GM19324 (cell line): ENCODE measurements around the gene CD79A.

Experiments
- ATAC-seq: cut with Tn5 transposase; IDR thresholded peaks from one replicate; pipeline ENCODE4 v1.9.1; 2021; ENCODE audit warnings: mild to moderate bottlenecking, moderate library complexity; ENCODE audit not compliant: unreplicated experiment, low FRiP score

The CD79A gene

DNA sequence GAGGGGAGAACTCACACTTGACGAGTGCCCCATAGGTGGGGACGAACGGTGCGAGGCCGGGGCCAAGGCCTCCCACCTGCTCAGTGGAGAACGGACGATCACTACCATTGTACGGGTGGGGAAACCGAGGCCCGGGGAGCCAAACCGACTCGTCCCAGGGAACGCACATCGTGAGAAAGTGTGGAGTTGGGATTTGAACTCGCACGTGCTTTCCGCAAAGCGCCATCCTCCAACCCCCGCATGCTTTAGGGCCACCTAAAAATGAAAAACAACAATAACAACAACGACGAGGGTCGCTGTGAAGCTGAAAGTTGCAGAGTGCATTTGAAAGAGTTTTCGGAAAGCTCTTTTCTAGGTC lies 6.4 kb downstream of the CD79A start:
- peak; percentile 8 for ATAC-seq

DNA sequence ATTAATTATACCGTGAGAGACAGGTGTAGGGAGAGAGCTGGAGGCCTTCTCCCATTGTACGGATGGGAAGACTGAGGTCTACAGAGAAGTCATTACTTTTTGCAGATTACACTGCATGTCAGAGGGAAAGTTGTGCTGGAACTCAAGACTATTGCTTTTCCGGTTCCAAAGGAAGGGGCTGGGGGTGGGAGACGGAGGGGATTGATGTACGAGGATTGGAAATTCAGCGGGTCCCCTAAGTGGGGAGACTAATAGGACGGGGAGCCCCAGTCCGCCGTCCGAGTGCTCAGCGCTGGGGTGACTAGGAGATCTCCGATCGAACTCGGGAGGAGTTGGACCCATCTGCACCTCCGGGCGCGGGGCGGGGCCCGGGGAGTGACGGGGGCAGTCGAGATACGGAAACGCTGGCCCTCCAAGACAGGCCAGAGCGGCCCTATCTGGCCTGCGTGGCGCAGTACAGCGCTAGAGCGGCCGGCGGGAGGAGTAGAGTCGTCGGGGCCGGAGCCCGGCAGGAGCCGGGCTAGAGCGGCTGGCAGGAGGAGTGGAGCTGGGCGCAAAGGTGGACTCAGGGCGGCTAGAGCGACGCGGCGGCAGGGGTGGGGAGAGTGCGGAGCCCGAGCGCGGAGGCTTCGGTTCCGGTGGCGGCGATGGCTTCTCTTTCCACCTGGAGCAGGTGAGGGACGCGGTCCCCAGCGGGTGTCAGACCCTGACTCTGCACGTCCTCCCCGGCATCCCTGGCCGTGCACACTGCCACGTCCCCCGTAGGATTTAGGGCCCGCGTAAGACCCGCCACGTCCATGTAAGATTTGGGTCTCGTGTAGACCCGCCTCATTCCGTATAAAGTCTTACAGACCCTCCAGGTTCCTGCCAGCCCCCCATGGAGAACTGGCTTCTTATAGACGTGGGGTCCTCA lies 7.0 kb downstream of the CD79A start:
- ATAC-seq, result peak; percentile 76

DNA sequence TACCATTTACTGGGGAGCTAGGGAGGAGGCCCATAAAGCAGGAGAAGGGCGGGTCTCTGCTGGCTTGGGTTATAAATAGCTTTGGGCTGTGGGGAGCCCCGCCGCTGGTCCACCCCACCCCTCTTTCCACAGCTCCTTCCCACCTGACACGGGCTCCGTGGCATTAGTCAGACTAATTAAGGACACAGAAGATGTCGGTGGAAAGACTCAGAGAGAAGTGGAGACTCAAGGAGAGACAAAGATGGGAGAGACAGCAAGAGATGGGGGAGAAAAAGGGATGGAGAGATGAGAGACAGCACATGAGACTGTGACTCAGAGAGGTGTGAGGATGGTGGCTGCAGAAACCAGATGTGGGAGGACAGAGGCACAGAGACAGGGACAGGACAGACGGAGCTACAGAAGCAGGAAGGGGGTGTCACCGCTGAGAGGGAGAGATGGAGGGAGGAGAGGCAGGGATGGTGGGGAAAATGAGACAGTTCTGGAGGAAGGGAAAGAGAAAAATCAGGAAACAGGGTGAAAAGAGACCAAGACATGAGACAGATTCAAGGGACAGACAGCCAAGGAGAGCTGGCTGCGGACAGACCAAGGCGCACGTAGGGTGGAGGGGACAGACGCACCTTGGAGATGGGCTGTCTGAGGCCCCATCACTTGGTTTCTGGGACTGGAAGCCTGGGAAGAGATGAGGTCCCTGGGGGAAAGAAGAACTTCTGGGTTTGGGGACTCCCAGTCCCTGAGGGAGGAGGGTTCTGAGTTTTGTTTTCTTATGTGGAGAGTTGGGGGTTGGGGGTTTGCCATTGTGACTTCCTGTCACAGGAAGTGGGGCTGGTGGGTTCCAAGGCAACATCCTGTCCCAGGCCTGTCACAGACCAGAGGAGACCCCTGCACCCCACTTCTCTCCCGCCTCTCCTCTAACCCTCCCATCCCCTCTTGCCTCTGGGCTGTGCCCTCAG lies 10.0 kb downstream of the CD79A start:
- ATAC-seq, result no peak

DNA sequence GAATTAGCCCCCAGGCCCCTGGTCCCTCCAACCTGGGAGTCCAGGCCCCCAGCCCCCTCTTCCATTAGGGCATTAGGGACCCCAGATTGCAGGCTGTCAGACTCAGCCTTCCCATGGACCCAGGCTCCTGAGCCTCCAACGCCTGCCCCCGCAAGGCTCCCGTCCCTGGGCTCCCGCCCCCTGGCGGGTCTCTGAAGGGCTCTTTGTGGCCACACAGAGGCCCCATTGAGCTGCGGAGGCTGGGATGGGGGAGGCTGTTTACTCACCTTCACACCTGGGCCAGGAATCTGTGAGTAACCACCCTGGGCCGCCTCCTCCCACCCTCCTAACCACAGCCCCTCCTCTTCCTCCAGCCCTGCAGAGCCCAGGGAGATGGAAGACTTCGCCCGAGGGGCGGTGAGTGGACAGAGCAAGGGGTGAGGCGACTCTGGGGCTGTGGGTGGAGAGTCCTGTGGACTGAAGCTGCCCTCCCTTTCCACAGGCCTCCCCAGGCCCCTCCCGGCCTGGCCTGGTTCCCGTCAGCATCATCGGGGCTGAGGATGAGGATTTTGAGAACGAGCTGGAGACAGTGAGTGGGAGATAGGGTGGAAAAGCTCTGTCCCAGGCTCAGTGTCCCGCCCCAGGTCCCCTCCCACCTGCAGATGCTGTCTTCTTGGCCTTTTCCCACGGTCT lies 10.8 kb downstream of the CD79A start:
- no peak for ATAC-seq

DNA sequence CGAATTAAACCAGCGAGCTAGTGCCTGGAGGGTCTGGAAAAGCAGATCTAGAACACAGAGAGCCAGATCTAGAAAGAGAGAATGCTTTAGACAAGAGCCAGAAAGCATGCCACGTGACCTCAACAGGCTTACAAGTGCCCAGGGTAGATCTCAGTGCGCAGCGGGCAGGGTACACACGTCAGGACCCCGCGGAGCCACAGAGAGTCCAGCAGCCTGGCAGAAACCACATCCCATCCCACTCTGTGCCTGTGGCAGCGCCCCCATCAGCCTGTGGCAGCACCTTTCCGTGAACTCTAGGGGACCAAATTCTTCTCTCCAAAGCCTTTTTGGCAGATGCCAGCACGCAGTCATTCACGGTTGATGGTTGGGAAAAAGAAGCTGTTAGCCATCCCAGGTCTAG lies 11.8 kb downstream of the CD79A start:
- no peak for ATAC-seq

DNA sequence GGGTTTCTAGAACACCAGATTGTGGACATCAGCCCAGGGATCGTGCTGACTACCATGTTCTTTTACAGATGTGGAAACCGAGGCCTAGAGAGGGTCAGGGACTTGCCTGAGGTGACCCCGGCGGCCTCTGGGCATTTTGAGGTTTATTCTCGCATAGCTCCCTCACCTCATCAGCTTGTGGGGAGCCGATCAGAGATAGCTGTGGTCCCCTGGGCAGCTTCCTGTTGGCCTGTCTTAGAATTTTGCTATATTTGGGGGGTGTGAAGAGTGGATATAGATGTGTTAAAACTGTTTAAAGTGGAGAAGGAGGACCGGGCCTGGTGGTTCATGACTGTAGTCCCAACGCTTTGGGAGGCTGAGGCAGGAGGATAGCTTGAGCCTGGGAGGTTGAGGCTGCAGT lies 12.8 kb downstream of the CD79A start:
- ATAC-seq, result no peak

DNA sequence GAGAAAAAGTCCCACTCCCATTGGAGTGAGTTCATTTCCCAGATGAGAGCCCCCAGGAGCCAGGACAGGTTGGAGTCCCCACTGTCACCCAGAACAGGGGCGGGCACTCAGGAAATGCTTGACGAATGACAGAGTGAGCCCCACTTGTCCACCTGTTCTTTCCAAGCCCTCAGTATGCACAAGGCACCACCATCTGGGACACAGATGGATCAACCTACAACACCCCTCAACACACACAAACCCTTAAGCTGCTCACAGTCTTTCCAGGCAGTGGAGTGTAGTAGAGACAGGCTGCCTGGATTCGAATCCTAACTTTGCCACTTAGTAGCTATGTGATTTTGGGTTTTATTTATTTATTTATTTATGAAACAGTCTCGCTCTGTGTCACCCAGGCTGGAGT lies 13.9 kb downstream of the CD79A start:
- no peak for ATAC-seq

DNA sequence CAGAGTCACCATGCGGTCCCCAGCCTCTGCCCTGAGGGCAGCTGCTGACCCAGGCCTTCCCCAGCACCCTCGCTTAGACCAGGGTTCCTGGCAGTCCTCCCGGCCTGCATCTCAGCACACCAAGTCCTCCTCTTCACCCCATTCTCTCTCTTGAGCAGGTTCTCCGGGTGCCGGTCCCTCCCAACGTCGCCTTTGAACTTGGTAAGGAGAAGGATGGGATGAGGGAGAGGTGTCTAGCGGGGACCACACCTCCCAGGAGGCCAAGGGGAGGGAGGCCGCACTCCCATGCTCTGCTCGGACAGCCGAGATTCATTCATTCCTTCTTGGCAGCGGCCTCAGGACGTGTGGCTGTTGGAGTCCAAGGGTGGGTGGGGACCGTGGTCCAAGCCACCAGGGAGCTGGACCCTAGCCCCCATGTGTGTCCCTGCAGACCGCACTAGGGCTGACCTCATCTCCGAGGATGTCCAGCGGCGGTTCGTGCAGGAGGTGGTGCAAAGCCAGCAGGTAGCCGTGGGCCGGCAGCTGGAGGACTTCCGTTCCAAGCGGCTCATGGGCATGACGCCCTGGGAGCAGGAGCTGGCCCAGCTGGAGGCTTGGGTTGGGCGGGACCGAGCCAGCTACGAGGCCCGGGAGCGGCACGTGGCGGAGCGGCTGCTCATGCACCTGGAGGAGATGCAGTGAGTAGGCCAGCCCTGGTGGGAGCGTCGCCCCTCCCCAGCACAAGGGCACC lies 15.3 kb downstream of the CD79A start:
- ATAC-seq, result no peak

DNA sequence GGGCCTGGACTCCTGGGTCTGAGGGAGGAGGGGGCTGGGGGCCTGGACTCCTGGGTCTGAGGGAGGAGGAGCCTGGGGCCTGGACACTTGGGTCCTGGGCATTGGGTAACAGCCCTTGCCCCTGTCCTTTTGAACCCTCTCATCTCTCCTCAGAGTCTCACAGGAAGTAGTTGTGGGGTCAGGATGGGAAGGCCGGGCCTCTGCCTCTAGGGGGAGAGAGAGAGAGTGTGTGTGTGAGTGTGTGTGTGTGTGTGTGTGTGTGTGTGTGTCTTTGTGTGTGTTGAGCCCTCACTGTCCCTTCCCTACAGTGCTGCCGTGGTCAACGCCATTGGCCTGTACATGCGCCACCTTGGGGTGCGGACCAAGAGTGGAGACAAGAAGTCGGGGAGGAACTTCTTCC lies 16.8 kb downstream of the CD79A start:
- no peak for ATAC-seq

DNA sequence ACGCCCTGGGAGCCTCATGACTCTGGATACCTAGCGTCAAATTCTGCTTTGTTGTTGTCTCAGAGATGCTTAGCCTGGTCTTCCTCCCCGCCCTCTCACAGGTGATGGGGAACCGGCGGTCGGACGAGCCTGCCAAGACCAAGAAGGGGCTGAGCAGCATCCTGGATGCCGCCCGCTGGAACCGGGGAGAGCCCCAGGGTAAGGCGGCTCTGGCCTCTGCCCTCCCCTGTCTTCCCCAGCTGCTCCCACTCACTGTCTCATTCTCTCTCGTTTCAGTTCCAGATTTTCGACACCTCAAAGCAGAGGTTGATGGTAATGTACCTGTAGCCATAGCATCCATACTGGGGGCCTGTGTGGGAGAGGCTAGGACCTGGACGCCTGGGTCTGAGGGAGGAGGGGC lies 17.3 kb downstream of the CD79A start:
- ATAC-seq, result no peak

DNA sequence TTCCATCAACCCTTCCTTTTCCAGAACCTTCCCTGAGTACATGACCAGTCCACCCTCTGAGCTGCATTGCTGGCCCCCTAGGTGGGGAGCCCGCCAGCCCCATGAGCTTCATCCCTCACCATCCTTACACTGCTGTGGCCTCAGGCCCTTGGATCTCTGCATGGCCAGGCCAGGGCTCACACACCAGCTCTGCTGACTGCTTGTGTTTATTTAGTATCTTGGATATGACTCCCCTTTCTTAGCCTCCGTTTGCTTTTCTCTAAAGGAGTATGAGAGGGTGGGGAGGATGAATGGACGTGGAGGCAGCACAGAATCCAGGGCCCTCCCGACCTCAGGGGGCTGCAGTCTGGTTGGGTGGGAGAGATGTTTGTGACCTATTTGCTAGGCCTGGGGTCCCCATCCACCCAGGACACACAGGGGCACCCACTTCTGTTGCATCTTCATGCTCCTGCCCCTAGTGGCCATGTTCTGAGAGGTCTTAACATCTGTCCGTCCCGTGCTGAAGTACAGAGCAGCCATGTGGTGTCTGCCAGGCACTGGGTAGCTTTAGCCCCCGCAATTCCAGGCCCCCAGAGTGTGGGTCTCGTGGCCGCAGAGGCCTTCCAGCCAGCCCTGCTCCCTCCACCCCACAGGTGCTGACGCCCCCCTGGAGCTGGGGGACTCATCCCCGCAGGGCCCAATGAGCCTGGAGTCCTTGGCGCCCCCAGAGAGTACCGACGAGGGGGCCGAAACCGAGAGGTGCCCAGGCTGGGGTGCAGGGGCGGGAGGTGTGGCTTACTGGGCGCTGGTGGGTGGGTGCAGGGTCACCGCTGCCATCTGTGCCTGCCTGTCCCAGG lies 18.9 kb downstream of the CD79A start:
- ATAC-seq, result no peak

DNA sequence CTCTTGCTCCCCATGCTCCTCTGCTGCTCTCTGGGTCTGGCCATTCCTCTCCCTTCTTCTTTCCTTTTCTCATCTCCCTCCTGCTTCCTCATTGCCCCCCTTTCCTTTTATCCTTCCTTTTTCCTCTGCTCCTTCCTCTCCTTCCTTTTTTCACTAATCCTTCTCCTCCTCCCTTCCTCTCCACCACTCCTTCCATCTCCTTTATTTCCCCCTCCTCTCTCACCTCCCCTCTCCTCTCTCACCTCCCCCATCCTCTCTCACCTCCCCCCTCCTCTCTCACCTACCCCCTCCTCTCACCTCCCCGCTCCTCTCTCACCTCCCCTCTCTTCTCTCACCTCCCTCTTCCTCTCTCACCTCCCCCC lies 19.5 kb downstream of the CD79A start:
- ATAC-seq, result no peak

DNA sequence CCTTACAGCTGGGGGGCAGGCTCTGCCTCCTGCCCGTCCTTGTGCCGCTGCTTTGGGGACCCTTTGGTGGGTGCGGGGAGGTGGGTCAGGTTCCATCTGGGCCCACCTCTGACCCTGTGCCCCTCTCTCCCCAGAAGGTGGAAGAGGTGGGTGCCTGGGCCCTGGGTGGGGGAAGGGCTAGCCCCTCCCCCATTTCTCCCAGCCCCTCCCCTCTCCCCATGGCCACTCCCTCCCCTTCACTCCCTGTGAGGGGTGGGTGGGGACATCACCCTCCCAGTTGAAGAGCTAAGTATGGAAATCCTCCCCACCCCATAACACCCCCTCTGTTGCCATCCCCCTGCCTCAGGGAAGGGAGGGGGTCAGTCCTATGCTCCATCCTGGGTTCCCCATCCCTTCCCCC lies 20.1 kb downstream of the CD79A start:
- no peak for ATAC-seq

DNA sequence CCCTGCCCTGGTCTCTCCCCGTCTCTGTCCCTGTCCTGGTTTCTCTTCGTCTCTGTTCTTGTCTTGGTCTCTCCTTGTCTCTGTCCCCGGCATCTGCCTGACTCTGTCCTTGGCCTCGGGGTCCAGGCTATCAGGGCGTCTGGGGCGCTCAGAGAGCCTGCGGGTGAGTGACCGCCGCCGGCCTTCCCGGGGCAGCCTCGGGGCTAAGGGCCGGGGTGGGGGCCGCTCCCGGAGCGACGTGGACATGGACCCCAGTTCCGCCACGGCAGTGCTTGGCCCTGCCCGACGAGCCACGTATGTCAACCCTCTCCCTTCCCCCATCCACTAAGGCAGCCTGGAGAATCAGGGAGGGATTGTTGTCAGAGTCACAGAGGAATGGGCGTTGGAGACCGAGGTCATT lies 20.7 kb downstream of the CD79A start:
- ATAC-seq, result no peak

DNA sequence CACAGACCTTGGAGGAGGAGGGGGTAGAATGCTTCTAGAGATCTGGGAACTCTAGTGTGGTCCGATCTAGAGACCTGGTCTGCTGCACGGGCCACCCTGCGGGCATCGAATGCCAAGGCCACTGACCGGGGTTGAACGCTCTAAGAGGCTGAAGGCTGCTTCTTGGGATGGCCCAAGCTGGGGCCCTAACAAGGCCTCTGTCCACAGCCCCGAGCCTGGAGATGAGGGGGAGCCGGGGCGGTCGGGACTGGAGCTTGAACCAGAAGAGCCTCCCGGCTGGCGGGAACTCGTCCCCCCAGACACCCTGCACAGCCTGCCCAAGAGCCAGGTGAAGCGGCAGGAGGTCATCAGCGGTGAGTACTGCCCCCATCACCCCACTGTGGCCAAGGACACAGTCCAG lies 21.2 kb downstream of the CD79A start:
- no peak for ATAC-seq

DNA sequence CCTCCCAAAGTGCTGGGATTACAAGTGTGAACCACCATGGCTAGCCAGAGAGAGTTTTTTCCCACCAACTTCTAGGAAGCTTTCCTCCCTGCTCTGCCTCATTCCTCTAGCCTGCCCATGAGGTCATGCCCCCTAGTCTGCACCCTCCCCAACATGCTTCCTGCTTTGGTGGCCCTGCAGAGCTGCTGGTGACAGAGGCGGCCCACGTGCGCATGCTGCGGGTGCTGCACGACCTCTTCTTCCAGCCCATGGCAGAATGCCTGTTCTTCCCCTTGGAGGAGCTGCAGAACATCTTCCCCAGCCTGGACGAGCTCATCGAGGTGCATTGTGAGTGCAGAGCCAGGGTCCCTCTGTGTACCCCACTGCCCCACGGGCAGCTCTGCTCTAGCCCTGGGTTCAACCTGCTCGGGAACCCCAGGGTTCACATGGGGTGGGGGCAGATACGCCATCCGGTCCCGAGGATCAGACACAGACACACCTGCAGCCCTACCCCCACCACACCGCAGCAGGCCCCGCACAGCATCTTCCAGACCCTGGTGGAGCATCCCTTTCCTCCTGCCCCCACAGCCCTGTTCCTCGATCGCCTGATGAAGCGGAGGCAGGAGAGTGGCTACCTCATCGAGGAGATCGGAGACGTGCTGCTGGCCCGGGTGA lies 24.8 kb downstream of the CD79A start:
- ATAC-seq, result no peak

DNA sequence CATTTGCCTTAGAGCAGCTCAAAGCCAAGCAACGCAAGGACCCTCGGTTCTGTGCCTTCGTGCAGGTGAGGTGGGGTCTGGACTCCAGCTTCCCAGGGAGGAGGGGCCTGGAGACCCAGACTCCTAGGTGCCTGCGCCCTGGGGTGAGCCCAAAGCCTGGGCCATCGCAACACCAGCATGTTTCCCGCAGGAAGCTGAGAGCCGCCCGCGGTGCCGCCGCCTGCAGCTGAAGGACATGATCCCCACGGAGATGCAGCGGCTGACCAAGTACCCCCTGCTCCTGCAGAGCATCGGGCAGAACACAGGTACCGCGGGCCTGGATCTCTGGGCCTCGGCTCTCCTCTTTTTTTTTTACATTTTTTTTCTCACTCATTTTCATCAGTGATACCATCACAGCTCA lies 25.5 kb downstream of the CD79A start:
- no peak for ATAC-seq

DNA sequence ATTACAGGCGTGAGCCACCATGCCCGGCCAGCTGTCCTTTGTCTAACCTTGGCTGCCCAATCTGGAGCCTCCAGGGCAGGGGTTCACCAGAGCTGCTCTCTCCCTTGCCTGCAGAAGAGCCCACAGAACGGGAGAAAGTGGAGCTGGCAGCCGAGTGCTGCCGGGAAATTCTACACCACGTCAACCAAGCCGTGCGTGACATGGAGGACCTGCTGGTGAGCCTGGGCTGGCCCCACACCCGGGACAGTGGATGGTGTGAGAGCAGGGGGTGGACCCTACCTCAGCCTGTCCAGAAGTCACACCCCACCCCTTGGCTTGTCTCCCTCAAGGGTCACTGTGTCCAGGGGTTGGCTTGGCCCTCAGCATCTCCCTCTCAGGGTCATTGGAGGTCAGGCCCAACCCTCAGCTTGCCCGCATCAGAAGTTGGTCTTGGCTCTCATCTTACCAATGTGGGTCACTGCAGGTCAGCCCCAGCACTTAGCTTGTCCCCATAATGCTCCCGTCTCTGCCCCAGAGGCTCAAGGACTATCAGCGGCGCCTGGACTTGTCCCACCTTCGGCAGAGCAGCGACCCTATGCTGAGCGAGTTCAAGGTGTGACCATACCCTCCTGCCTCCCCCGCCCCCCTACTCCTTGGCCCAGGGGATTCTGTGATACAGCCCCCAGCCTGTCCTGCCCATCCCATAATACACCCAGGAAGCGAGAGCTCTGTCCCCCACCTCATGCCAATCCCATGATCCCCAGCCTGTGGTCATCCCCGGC lies 26.3 kb downstream of the CD79A start:
- ATAC-seq, result no peak
